ENCODE data around the gene CNR2. TPM values are rescaled to one million over a fixed set of nuclear protein-coding genes. Genes with fewer than 3 reads are reported as not detected.

Gene CNR2
- polyA plus RNA-seq, 1 donor = 0.06 TPM

- Histone ChIP-seq H3K9me3 (ENCODE audit: control insufficient read depth, low read depth, low read length) (no peaks in the 10 kb centered on the region), H3K4me3 (ENCODE audit: low read length) (no peak overlapping the region), H3K4me1 (ENCODE audit: control insufficient read depth, insufficient read depth, low read length) (peaks cover 18% of the 10 kb centered on the region), H3K36me3 (ENCODE audit: control insufficient read depth, insufficient read depth, low read length) (no peaks in the 10 kb centered on the region), H3K27ac (ENCODE audit: low read length) (no peak overlapping the region), H3K27me3 (ENCODE audit: control insufficient read depth, insufficient read depth, low read length) (no peaks in the 10 kb centered on the region)
- 80% methylated on average over 1 of the region's 5 CpGs for WGBS (ENCODE audit: insufficient coverage, low lambda C conversion rate)
- DNase-seq = no peak
These were observed 2.3 kb upstream of the CNR2 start for GRCh38 chr1:23915466-23915865.

DNA sequence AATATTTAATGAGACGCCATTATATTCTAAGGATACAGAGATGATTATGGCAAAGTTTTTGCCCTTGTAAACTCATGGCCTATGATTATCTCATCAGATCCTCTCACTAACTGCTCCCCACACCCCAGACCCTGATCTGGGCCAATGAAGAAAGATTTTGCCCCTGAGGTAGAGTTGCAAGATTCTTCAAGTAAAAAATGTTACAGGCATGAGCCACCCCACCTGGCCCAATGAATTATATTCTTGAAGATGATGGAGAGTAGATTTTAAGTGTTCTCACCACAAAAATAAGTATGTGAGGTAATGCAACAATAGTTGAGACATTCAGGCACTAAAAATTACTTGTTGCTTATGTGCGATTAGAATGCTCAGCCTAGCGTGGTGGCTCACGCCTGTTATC lies 1.8 kb upstream of the CNR2 start:
- H3K4me1 ChIP-seq (ENCODE audit: control insufficient read depth, insufficient read depth, low read length) = peaks cover 12% of the 10 kb centered on the region
- H3K9me3 ChIP-seq (ENCODE audit: control insufficient read depth, low read depth, low read length) = no peaks in the 10 kb centered on the region
- no peak overlapping the region for H3K4me3 ChIP-seq (ENCODE audit: low read length)
- H3K36me3 ChIP-seq (ENCODE audit: control insufficient read depth, insufficient read depth, low read length) = no peaks in the 10 kb centered on the region
- no peak for DNase-seq
- no CpG with 5 or more reads among the region's 4 CpGs for WGBS (ENCODE audit: insufficient coverage, low lambda C conversion rate)
- no peaks in the 10 kb centered on the region for H3K27me3 ChIP-seq (ENCODE audit: control insufficient read depth, insufficient read depth, low read length)
- no peak overlapping the region for H3K27ac ChIP-seq (ENCODE audit: low read length)

GRCh38 chr1:23911921-23912320 lies 1.2 kb downstream of the CNR2 start:
- WGBS (ENCODE audit: insufficient coverage, low lambda C conversion rate) = no CpG with 5 or more reads among the region's 8 CpGs
- Histone ChIP-seq H3K27me3 (ENCODE audit: control insufficient read depth, insufficient read depth, low read length) (peaks cover 7% of the 10 kb centered on the region), H3K4me1 (ENCODE audit: control insufficient read depth, insufficient read depth, low read length) (peaks cover 3% of the 10 kb centered on the region), H3K4me3 (ENCODE audit: low read length) (no peak overlapping the region), H3K27ac (ENCODE audit: low read length) (no peak overlapping the region), H3K36me3 (ENCODE audit: control insufficient read depth, insufficient read depth, low read length) (no peaks in the 10 kb centered on the region), H3K9me3 (ENCODE audit: control insufficient read depth, low read depth, low read length) (no peaks in the 10 kb centered on the region)
- DNase-seq = no peak

DNA sequence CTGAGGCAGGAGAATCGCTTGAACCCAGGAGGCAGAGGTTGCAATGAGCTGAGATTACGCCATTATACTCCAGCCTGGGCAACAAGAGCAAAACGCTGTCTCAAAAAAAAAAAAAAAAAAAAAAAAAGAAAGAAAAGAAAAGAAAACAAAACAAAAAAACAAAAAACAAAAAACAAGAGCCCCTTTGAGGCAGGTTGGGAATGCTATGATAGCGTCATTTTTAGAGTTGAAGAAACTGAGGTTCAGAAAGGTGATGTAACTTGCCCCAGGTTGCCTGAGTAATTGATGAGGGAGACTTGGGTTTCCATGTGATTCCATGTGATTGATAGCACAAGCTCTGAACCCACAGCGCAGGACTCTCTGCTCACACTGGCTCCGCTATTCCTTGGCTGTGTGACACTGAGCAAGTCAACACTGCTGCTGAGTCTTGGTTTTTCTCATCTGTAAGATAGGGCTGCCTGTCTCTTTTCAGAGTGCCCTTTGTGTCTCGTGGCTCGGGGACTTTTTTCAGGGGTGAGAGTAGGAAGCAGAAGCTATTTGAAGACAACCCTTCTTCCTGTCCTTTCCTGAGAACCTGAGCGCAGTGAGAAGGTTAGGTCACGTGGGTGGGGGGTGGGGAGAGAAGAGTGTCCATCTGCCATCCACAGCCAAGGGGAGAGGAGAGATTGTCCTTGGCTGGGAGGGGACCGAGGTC lies 2.5 kb downstream of the CNR2 start:
- H3K4me3 ChIP-seq (ENCODE audit: low read length) = no peak overlapping the region
- H3K9me3 ChIP-seq (ENCODE audit: control insufficient read depth, low read depth, low read length) = no peaks in the 10 kb centered on the region
- H3K36me3 ChIP-seq (ENCODE audit: control insufficient read depth, insufficient read depth, low read length) = no peaks in the 10 kb centered on the region
- H3K4me1 ChIP-seq (ENCODE audit: control insufficient read depth, insufficient read depth, low read length) = no peaks in the 10 kb centered on the region
- WGBS (ENCODE audit: insufficient coverage, low lambda C conversion rate) = 94% methylated on average over 2 of the region's 11 CpGs
- no peak overlapping the region for H3K27ac ChIP-seq (ENCODE audit: low read length)
- H3K27me3 ChIP-seq (ENCODE audit: control insufficient read depth, insufficient read depth, low read length) = peaks cover 9% of the 10 kb centered on the region
- no peak for DNase-seq

GRCh38 chr1:23910144-23910543 lies 3.0 kb downstream of the CNR2 start:
- no peaks in the 10 kb centered on the region for H3K4me1 ChIP-seq (ENCODE audit: control insufficient read depth, insufficient read depth, low read length)
- peaks cover 13% of the 10 kb centered on the region for H3K27me3 ChIP-seq (ENCODE audit: control insufficient read depth, insufficient read depth, low read length)
- H3K27ac ChIP-seq (ENCODE audit: low read length) = no peak overlapping the region
- H3K4me3 ChIP-seq (ENCODE audit: low read length) = no peak overlapping the region
- H3K9me3 ChIP-seq (ENCODE audit: control insufficient read depth, low read depth, low read length) = no peaks in the 10 kb centered on the region
- WGBS (ENCODE audit: insufficient coverage, low lambda C conversion rate) = no CpG with 5 or more reads among the region's 8 CpGs
- H3K36me3 ChIP-seq (ENCODE audit: control insufficient read depth, insufficient read depth, low read length) = no peaks in the 10 kb centered on the region
- no peak for DNase-seq

DNA sequence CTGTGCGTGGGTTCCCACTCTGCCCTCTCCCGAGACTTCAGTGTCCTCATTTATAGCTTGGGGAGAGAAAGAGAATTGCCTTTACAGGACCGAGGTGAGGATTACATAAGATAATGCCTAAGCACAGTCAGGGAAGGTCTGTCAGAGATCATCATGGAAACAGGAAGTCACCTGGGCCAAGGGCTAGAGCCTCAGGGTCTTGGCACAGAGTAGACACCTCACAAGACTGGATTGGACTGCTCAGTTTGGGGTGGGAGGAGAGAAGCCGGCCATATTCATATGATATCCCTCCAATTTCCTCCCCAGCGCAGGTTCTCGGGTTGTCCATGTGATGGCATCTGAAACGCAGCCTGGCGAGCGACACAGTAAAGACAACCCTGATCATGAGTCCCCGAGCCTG lies 3.8 kb downstream of the CNR2 start:
- no peak for DNase-seq
- Histone ChIP-seq H3K36me3 (ENCODE audit: control insufficient read depth, insufficient read depth, low read length) (no peaks in the 10 kb centered on the region), H3K9me3 (ENCODE audit: control insufficient read depth, low read depth, low read length) (no peaks in the 10 kb centered on the region), H3K27ac (ENCODE audit: low read length) (no peak overlapping the region), H3K27me3 (ENCODE audit: control insufficient read depth, insufficient read depth, low read length) (peaks cover 20% of the 10 kb centered on the region), H3K4me1 (ENCODE audit: control insufficient read depth, insufficient read depth, low read length) (no peaks in the 10 kb centered on the region), H3K4me3 (ENCODE audit: low read length) (no peak overlapping the region)
- WGBS (ENCODE audit: insufficient coverage, low lambda C conversion rate) = no CpG with 5 or more reads among the region's 10 CpGs

GRCh38 chr1:23908453-23909341 lies 4.5 kb downstream of the CNR2 start:
- no peaks in the 10 kb centered on the region for H3K9me3 ChIP-seq (ENCODE audit: control insufficient read depth, low read depth, low read length)
- no peaks in the 10 kb centered on the region for H3K4me1 ChIP-seq (ENCODE audit: control insufficient read depth, insufficient read depth, low read length)
- no peak for DNase-seq
- no peaks in the 10 kb centered on the region for H3K36me3 ChIP-seq (ENCODE audit: control insufficient read depth, insufficient read depth, low read length)
- peaks cover 27% of the 10 kb centered on the region for H3K27me3 ChIP-seq (ENCODE audit: control insufficient read depth, insufficient read depth, low read length)
- no CpG with 5 or more reads among the region's 9 CpGs for WGBS (ENCODE audit: insufficient coverage, low lambda C conversion rate)
- H3K27ac ChIP-seq (ENCODE audit: low read length) = no peak overlapping the region
- no peak overlapping the region for H3K4me3 ChIP-seq (ENCODE audit: low read length)

DNA sequence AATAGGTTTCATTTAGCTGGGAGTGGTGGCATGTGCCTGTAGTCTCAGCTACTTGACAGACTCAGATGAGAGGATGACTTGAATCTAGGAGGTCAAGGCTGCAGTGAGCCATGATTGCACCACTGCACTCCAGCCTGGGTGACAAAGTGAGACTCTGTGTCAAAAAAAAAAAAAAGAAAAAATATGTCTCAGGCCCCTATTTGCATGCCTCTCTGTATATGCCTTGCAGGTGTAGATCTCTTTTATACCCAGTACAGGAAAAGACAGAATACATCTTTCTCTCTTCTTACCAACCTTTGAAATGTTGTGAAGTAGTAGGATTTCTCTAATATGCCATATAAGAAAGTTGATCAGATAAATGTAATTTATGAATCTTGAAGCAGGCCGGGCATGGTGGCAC lies 6.4 kb downstream of the CNR2 start:
- Histone ChIP-seq H3K9me3 (ENCODE audit: control insufficient read depth, low read depth, low read length) (peaks cover 3% of the 10 kb centered on the region), H3K36me3 (ENCODE audit: control insufficient read depth, insufficient read depth, low read length) (no peaks in the 10 kb centered on the region), H3K27ac (ENCODE audit: low read length) (no peak overlapping the region), H3K4me3 (ENCODE audit: low read length) (no peak overlapping the region), H3K27me3 (ENCODE audit: control insufficient read depth, insufficient read depth, low read length) (peaks cover 43% of the 10 kb centered on the region), H3K4me1 (ENCODE audit: control insufficient read depth, insufficient read depth, low read length) (peaks cover 3% of the 10 kb centered on the region)
- DNase-seq = no peak
- 50% methylated on average over 1 of the region's 1 CpG for WGBS (ENCODE audit: insufficient coverage, low lambda C conversion rate)

DNA sequence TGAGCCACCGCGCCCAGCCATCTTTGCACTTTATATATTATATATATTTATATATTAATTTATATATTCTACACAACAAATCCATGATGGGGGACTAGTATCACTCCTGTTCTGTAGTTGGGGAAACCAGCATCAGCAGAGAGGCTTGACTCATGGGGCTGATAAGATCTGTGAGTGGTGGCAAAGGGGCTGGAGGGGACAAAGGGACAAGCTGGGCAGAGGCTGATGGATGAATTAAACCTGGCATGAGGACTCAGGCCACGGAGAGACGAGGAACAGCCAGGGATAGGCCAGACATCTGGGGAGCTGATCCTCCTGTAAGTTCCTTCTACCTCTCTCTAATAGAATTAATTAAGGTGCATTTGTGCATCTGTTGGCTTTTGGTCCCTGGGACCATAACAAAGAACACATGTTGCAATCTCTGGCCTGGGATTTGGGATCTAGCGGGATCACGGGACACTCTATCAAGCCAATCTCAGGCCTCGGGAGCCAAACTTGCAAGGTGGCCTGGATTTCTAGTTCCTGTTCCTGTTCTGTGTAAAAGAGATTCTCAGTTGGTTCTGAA lies 7.6 kb downstream of the CNR2 start:
- Histone ChIP-seq H3K27me3 (ENCODE audit: control insufficient read depth, insufficient read depth, low read length) (peaks cover 52% of the 10 kb centered on the region), H3K36me3 (ENCODE audit: control insufficient read depth, insufficient read depth, low read length) (no peaks in the 10 kb centered on the region), H3K4me3 (ENCODE audit: low read length) (no peak overlapping the region), H3K9me3 (ENCODE audit: control insufficient read depth, low read depth, low read length) (peaks cover 3% of the 10 kb centered on the region), H3K4me1 (ENCODE audit: control insufficient read depth, insufficient read depth, low read length) (peaks cover 3% of the 10 kb centered on the region), H3K27ac (ENCODE audit: low read length) (no peak overlapping the region)
- DNase-seq = no peak
- whole genome bisulfite sequencing (ENCODE audit: insufficient coverage, low lambda C conversion rate) = no CpG with 5 or more reads among the region's 7 CpGs

- H3K36me3 ChIP-seq (ENCODE audit: control insufficient read depth, insufficient read depth, low read length) = no peaks in the 10 kb centered on the region
- no peak for DNase-seq
- peaks cover 3% of the 10 kb centered on the region for H3K9me3 ChIP-seq (ENCODE audit: control insufficient read depth, low read depth, low read length)
- H3K27ac ChIP-seq (ENCODE audit: low read length) = no peak overlapping the region
- H3K4me3 ChIP-seq (ENCODE audit: low read length) = no peak overlapping the region
- H3K4me1 ChIP-seq (ENCODE audit: control insufficient read depth, insufficient read depth, low read length) = peaks cover 3% of the 10 kb centered on the region
- WGBS (ENCODE audit: insufficient coverage, low lambda C conversion rate) = no CpG with 5 or more reads among the region's 10 CpGs
- H3K27me3 ChIP-seq (ENCODE audit: control insufficient read depth, insufficient read depth, low read length) = peaks cover 52% of the 10 kb centered on the region
These were observed 8.3 kb downstream of the CNR2 start for GRCh38 chr1:23904748-23905357.

All from large intestine (tissue), 3 donors.